HepG2 (cell line): Measurements from ENCODE around the gene PGC. TPM values are rescaled to one million over a fixed set of nuclear protein-coding genes. Genes with fewer than 3 reads are reported as not detected.

ENCODE experiments used
- ASH2L ChIP-seq: fragments of 300-600, 200-600 bp; sonication (generic); IDR thresholded peaks from 2 replicates; pipeline ENCODE4 v1.7.0; 2017; ENCODE audit warnings: low read depth, mild to moderate bottlenecking, moderate library complexity, mixed read lengths, low read length; ENCODE audit not compliant: insufficient read length
- HNRNPK ChIP-seq: fragments of 200-400 bp; formaldehyde crosslinking; IDR thresholded peaks from 2 replicates; pipeline ENCODE4 v1.6.1; 2018; ENCODE audit warnings: low read length, low read depth, moderate library complexity, mild to moderate bottlenecking; ENCODE audit not compliant: poor library complexity, severe bottlenecking
- KDM1A ChIP-seq: IDR thresholded peaks from 2 replicates; pipeline ENCODE4 v1.6.1; 2016; ENCODE audit warnings: missing compliant biosample characterization
- KMT2B ChIP-seq: IDR thresholded peaks from 2 replicates; pipeline ENCODE4 v1.6.1; 2016; ENCODE audit warnings: missing genetic modification reagents, missing compliant biosample characterization
- NKX3-1 ChIP-seq: sonication (generic); formaldehyde crosslinking; IDR thresholded peaks from 2 replicates; pipeline ENCODE4 v1.5.0; 2020; ENCODE audit warnings: missing genetic modification reagents
- PRDM15 ChIP-seq: sonication (generic); formaldehyde crosslinking; IDR thresholded peaks from 2 replicates; pipeline ENCODE4 v1.4.0; 2020; ENCODE audit warnings: missing genetic modification reagents
- RFXAP ChIP-seq: sonication (generic); formaldehyde crosslinking; IDR thresholded peaks from 2 replicates; pipeline ENCODE4 v1.4.0; 2020; ENCODE audit warnings: missing genetic modification reagents, borderline replicate concordance
- TCF7 ChIP-seq: sonication (generic); IDR thresholded peaks from 2 replicates; pipeline ENCODE4 v1.6.1; 2016; ENCODE audit warnings: antibody characterized with exemption, low read depth
- USF2 ChIP-seq, 2 experiments: sonication (generic) in 1 of 2; formaldehyde crosslinking in 1 of 2; IDR thresholded peaks; 2 replicates each; pipeline versions ENCODE4 v1.5.1 to v1.6.1; 2011 to 2020; ENCODE audit warnings: borderline replicate concordance in 1 of 2, low read depth in 1 of 2, low read length in 1 of 2, mild to moderate bottlenecking in 1 of 2, missing genetic modification reagents in 1 of 2, moderate library complexity in 1 of 2
- ZNF567 ChIP-seq: sonication (generic); formaldehyde crosslinking; IDR thresholded peaks from 2 replicates; pipeline ENCODE4 v1.8.1; 2023; ENCODE audit warnings: mild to moderate bottlenecking, missing genetic modification reagents, borderline replicate concordance
- ZNF777 ChIP-seq: sonication (generic); formaldehyde crosslinking; IDR thresholded peaks from 2 replicates; pipeline ENCODE4 v1.4.0; 2020; ENCODE audit warnings: missing genetic modification reagents
- ZZZ3 ChIP-seq: sonication (generic); formaldehyde crosslinking; IDR thresholded peaks from 2 replicates; pipeline ENCODE4 v1.4.0; 2020; ENCODE audit warnings: missing genetic modification reagents, mild to moderate bottlenecking, borderline replicate concordance
- polyA plus RNA-seq, 8 experiments: library from polyadenylated mRNA; depleted of rRNA in 3 of 8; stranded (reverse) in 7 of 8; unstranded in 1 of 8; fragments of >200 nt; fragmentation: Illumina TruSeq in 4 of 8; extraction: Trizol in 4 of 8; gene quantifications; 2 replicates each; pipeline versions ENCODE4 v1.2.1 to v1.2.3, GENCODE V29; 2011 to 2016; ENCODE audit warnings: low read depth in 4 of 8, missing spikeins in 1 of 8, mixed read lengths in 1 of 8; ENCODE audit not compliant: insufficient read depth in 1 of 8
- total RNA-seq, 5 experiments: library from RNA; depleted of rRNA; stranded (reverse); fragments of >200 nt; fragmentation: Illumina TruSeq; extraction: Trizol; gene quantifications; 2 replicates each; pipeline ENCODE4 v1.2.3, GENCODE V29; 2016; ENCODE audit warnings: low read depth in 1 of 5
- TF ChIP-seq, protein P1 (sequence below): sonication (generic); formaldehyde crosslinking; IDR thresholded peaks from 2 replicates; pipeline ENCODE4 v1.5.1; 2020; ENCODE audit warnings: mild to moderate bottlenecking, missing genetic modification reagents, borderline replicate concordance
- TF ChIP-seq, protein P2 (sequence below): sonication (generic); formaldehyde crosslinking; IDR thresholded peaks from 2 replicates; pipeline ENCODE4 v1.8.0; 2022; ENCODE audit warnings: missing genetic modification reagents, mild to moderate bottlenecking, borderline replicate concordance

The PGC gene
- total and polyA plus RNA-seq, 2 of the 13 experiments (the other 11 are each of a cell fraction or from before 2014, with no cell fraction given) = 426 to 502 TPM

GRCh38 chr6:41733707-41734665, 13.2 kb downstream of the PGC start (continued):
- TF ChIP-seq ZZZ3 = no peak
- TF ChIP-seq NKX3-1 (CRISPR knock-in tag) = no peak
- TF ChIP-seq KDM1A (CRISPR knock-in tag) = no peak
- no peak for TF ChIP-seq ZNF567 (CRISPR knock-in tag)
- peak; percentile 74; the same call in 1 of the 2 replicates for TF ChIP-seq ZNF777 (CRISPR knock-in tag)
- TF ChIP-seq USF2 (IDR thresholded peaks at IDR 0.05; ENCODE audit: low read depth, low read length) = no peak
- TF ChIP-seq USF2 (CRISPR knock-in tag; IDR thresholded peaks at IDR 0.05; ENCODE audit: borderline replicate concordance) = no peak
- TF ChIP-seq TCF7 = no peak
- TF ChIP-seq, protein P1, sequence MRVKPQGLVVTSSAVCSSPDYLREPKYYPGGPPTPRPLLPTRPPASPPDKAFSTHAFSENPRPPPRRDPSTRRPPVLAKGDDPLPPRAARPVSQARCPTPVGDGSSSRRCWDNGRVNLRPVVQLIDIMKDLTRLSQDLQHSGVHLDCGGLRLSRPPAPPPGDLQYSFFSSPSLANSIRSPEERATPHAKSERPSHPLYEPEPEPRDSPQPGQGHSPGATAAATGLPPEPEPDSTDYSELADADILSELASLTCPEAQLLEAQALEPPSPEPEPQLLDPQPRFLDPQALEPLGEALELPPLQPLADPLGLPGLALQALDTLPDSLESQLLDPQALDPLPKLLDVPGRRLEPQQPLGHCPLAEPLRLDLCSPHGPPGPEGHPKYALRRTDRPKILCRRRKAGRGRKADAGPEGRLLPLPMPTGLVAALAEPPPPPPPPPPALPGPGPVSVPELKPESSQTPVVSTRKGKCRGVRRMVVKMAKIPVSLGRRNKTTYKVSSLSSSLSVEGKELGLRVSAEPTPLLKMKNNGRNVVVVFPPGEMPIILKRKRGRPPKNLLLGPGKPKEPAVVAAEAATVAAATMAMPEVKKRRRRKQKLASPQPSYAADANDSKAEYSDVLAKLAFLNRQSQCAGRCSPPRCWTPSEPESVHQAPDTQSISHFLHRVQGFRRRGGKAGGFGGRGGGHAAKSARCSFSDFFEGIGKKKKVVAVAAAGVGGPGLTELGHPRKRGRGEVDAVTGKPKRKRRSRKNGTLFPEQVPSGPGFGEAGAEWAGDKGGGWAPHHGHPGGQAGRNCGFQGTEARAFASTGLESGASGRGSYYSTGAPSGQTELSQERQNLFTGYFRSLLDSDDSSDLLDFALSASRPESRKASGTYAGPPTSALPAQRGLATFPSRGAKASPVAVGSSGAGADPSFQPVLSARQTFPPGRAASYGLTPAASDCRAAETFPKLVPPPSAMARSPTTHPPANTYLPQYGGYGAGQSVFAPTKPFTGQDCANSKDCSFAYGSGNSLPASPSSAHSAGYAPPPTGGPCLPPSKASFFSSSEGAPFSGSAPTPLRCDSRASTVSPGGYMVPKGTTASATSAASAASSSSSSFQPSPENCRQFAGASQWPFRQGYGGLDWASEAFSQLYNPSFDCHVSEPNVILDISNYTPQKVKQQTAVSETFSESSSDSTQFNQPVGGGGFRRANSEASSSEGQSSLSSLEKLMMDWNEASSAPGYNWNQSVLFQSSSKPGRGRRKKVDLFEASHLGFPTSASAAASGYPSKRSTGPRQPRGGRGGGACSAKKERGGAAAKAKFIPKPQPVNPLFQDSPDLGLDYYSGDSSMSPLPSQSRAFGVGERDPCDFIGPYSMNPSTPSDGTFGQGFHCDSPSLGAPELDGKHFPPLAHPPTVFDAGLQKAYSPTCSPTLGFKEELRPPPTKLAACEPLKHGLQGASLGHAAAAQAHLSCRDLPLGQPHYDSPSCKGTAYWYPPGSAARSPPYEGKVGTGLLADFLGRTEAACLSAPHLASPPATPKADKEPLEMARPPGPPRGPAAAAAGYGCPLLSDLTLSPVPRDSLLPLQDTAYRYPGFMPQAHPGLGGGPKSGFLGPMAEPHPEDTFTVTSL (CRISPR knock-in tag) = no peak
- peak; percentile 9 for TF ChIP-seq HNRNPK
- TF ChIP-seq RFXAP = 0 out of 2 replicates have a peak, but pooled peaks have one; percentile 17
- no peak for TF ChIP-seq KMT2B (CRISPR knock-in tag)
- TF ChIP-seq, protein P2, sequence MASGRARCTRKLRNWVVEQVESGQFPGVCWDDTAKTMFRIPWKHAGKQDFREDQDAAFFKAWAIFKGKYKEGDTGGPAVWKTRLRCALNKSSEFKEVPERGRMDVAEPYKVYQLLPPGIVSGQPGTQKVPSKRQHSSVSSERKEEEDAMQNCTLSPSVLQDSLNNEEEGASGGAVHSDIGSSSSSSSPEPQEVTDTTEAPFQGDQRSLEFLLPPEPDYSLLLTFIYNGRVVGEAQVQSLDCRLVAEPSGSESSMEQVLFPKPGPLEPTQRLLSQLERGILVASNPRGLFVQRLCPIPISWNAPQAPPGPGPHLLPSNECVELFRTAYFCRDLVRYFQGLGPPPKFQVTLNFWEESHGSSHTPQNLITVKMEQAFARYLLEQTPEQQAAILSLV (CRISPR knock-in tag) = peak; percentile 68; the same call in 1 of the 2 replicates
- TF ChIP-seq ASH2L = no peak
- TF ChIP-seq PRDM15 (CRISPR knock-in tag) = no peak
